ENCODE data around the gene DPP4. TPM values are rescaled to one million over a fixed set of nuclear protein-coding genes. Genes with fewer than 3 reads are reported as not detected.

Gene DPP4
- total RNA-seq, 1 donor from 2014 or later = 0.49 TPM

DNA sequence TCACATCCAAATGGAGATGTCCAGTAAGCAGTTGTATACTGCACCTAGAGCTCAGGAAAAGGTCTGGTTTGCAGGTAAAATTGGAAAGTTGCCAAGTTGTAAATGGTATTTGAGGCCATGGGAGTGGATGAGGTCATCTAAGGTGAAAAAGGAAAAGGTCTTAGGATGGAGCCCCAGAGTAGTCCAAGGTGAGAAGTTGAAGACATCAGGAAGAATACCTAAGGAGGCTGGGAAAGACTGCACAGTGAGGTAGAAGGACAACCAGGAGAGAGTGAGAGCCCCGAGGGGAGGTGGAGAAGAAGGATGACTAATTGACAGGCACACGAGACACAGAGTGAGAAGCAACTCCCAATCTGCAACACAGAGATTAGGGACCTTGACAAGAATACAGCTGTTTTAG, 10.7 kb downstream of the DPP4 start:
- H3K36me3 Mint-ChIP-seq = no peaks in the 10 kb centered on the region
- no peak overlapping the region for H2AFZ ChIP-seq (replicated peaks)
- H3K9me3 Mint-ChIP-seq = no peaks in the 10 kb centered on the region
- H3K36me3 ChIP-seq = no peaks in the 10 kb centered on the region
- H3K9ac ChIP-seq = no peak overlapping the region
- H3K4me2 ChIP-seq = no peak overlapping the region
- no peak for DNase-seq (ENCODE audit: low spot score)
- no peaks in the 10 kb centered on the region for H3F3A ChIP-seq (ENCODE audit: low read depth)
- H3K27ac Mint-ChIP-seq = no peak overlapping the region
- H3K9me3 ChIP-seq (ENCODE audit: low read depth) = no peaks in the 10 kb centered on the region
- H4K20me1 ChIP-seq (ENCODE audit: low read depth) = no peaks in the 10 kb centered on the region
- H3K4me3 ChIP-seq = no peak overlapping the region
- peaks cover 14% of the 10 kb centered on the region for H3K4me1 Mint-ChIP-seq
- H3K27me3 ChIP-seq = no peaks in the 10 kb centered on the region
- no peak overlapping the region for H3K27ac ChIP-seq
- TF ChIP-seq EZH2phosphoT487 (IDR thresholded peaks at IDR 0.05) (no peak), EZH2 (IDR thresholded peaks at IDR 0.05) (no peak)
- TF ChIP-seq, protein P1, sequence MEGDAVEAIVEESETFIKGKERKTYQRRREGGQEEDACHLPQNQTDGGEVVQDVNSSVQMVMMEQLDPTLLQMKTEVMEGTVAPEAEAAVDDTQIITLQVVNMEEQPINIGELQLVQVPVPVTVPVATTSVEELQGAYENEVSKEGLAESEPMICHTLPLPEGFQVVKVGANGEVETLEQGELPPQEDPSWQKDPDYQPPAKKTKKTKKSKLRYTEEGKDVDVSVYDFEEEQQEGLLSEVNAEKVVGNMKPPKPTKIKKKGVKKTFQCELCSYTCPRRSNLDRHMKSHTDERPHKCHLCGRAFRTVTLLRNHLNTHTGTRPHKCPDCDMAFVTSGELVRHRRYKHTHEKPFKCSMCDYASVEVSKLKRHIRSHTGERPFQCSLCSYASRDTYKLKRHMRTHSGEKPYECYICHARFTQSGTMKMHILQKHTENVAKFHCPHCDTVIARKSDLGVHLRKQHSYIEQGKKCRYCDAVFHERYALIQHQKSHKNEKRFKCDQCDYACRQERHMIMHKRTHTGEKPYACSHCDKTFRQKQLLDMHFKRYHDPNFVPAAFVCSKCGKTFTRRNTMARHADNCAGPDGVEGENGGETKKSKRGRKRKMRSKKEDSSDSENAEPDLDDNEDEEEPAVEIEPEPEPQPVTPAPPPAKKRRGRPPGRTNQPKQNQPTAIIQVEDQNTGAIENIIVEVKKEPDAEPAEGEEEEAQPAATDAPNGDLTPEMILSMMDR (IDR thresholded peaks at IDR 0.05) = no peak
- peaks cover 5% of the 10 kb centered on the region for H3K4me1 ChIP-seq
- no peaks in the 10 kb centered on the region for H3K79me2 ChIP-seq (ENCODE audit: low read depth)
- H3K27me3 Mint-ChIP-seq (ENCODE audit: insufficient read depth, low read depth) = peaks cover 6% of the 10 kb centered on the region
- H3K4me3 Mint-ChIP-seq = no peak overlapping the region

DNA sequence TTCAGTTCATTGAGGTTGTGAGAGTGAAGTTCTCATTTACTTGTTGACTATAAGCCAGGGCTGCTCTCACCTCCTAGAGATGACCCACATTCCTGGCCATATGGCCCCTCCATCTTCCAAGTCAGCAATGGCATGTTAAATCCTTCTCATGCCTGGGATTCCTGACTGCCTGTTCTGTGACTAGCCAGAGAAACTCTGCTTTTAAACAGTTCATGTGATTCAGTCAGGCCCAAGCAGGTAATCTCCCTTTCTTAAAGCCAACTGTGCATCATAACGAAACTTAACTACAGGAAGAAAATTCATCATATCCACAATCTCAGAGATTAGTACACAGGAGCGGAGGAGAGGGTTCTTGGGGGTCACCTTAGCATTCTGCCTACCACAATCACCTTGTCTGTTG, 11.5 kb downstream of the DPP4 start:
- H3K4me1 ChIP-seq = peaks cover 5% of the 10 kb centered on the region
- TF ChIP-seq EZH2 (IDR thresholded peaks at IDR 0.05) (no peak), EZH2phosphoT487 (IDR thresholded peaks at IDR 0.05) (no peak)
- TF ChIP-seq, protein P1 (IDR thresholded peaks at IDR 0.05) = no peak
- peaks cover 6% of the 10 kb centered on the region for H3K27me3 Mint-ChIP-seq (ENCODE audit: insufficient read depth, low read depth)
- no peak overlapping the region for H2AFZ ChIP-seq (replicated peaks)
- no peak overlapping the region for H3K9ac ChIP-seq
- DNase-seq (ENCODE audit: low spot score) = no peak
- H3K9me3 ChIP-seq (ENCODE audit: low read depth) = no peaks in the 10 kb centered on the region
- no peaks in the 10 kb centered on the region for H3F3A ChIP-seq (ENCODE audit: low read depth)
- H3K27ac Mint-ChIP-seq = no peak overlapping the region
- H3K36me3 Mint-ChIP-seq = no peaks in the 10 kb centered on the region
- no peaks in the 10 kb centered on the region for H4K20me1 ChIP-seq (ENCODE audit: low read depth)
- H3K4me1 Mint-ChIP-seq = peaks cover 14% of the 10 kb centered on the region
- H3K79me2 ChIP-seq (ENCODE audit: low read depth) = no peaks in the 10 kb centered on the region
- H3K27ac ChIP-seq = no peak overlapping the region
- no peaks in the 10 kb centered on the region for H3K36me3 ChIP-seq
- H3K27me3 ChIP-seq = no peaks in the 10 kb centered on the region
- peaks cover 3% of the 10 kb centered on the region for H3K9me3 Mint-ChIP-seq
- H3K4me2 ChIP-seq = no peak overlapping the region
- H3K4me3 ChIP-seq = no peak overlapping the region
- no peak overlapping the region for H3K4me3 Mint-ChIP-seq

DNA sequence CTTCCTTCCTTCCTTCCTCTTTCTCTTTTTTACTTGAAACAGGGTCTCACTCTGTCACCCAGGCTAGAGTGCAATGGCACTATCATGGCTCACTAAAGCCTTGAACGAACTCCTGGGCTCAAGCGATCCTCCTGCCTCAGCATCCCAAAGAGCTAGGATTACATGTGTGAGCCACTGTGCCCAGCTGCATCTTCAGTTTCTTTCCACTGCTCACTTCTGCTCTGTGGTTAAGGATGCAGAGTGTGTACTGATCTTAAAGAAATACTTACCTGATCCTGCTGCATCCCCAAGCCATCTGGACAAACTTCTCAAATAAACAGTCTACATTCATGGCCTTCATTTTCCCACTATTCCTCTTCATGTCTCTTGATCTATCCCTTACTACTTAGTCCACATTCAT, 13.0 kb downstream of the DPP4 start:
- H3K36me3 Mint-ChIP-seq = no peaks in the 10 kb centered on the region
- no peaks in the 10 kb centered on the region for H3K79me2 ChIP-seq (ENCODE audit: low read depth)
- H3K4me3 ChIP-seq = no peak overlapping the region
- no peaks in the 10 kb centered on the region for H4K20me1 ChIP-seq (ENCODE audit: low read depth)
- H3K4me1 ChIP-seq = peaks cover 5% of the 10 kb centered on the region
- H3K4me1 Mint-ChIP-seq = peaks cover 9% of the 10 kb centered on the region
- H3K9me3 Mint-ChIP-seq = peaks cover 9% of the 10 kb centered on the region
- no peak for TF ChIP-seq EZH2phosphoT487 (IDR thresholded peaks at IDR 0.05)
- TF ChIP-seq EZH2 (IDR thresholded peaks at IDR 0.05) = no peak
- TF ChIP-seq, protein P1 (IDR thresholded peaks at IDR 0.05) = no peak
- H2AFZ ChIP-seq (replicated peaks) = no peak overlapping the region
- H3K4me2 ChIP-seq = no peak overlapping the region
- H3K27me3 ChIP-seq = no peaks in the 10 kb centered on the region
- DNase-seq (ENCODE audit: low spot score) = no peak
- no peak overlapping the region for H3K27ac Mint-ChIP-seq
- H3K9ac ChIP-seq = no peak overlapping the region
- H3F3A ChIP-seq (ENCODE audit: low read depth) = no peaks in the 10 kb centered on the region
- H3K9me3 ChIP-seq (ENCODE audit: low read depth) = no peaks in the 10 kb centered on the region
- peaks cover 6% of the 10 kb centered on the region for H3K27me3 Mint-ChIP-seq (ENCODE audit: insufficient read depth, low read depth)
- no peak overlapping the region for H3K27ac ChIP-seq
- H3K36me3 ChIP-seq = no peaks in the 10 kb centered on the region
- no peak overlapping the region for H3K4me3 Mint-ChIP-seq

Data from neural progenitor cell (in vitro differentiated cells).